Middle frontal gyrus (tissue), 1 donor: ENCODE results near the gene CEBPG.

ENCODE experiments used
- DNase-seq: peaks from one replicate; pipeline ENCODE4 v3.0.0-alpha.2; 2015; ENCODE audit warnings: low spot score; ENCODE audit errors: extremely low spot score

CEBPG gene

GRCh38 chr19:33418871-33419787, 45.6 kb downstream of the CEBPG start:
- DNase-seq, result no peak

GRCh38 chr19:33419788-33420130, 46.2 kb downstream of the CEBPG start:
- no peak for DNase-seq

DNA sequence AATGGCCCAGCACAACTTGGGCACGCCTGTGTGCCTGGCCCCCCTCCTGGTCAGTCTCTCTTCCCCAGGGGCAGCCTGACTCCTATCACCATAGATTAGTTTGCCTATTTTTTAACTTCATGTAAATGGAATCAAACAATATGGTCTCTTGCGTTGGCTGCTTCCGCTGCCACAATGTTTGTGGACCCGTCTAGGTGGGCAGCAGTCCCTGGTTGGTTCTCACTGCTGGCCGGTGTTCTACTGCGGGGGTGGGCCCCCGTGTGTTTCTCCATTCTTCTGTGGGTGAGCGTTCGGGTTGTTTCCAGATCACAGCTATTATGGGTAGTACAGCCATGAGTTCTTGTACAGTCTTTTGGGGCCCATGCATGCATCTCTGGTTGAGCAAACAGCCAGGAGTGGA, 47.3 kb downstream of the CEBPG start:
- no peak for DNase-seq

DNA sequence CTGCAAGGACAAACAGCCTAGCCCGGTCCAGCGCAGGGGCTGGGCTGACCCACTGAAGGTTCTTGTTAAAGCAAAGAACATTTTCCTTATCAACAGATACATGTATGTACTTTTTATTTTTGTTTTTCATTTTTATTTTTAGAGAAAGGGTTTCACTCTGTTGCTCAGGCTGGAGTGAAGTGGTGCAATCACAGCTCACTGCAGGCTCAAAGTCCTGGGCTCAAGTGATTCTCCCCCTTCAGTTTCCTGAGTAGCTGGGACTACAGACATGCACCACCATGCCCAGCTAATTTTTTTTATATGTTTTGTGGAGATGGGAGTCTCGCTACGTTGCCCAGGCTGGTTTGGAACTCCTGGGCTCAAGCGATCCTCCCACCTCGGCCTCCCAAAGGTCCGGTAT, 47.9 kb downstream of the CEBPG start:
- DNase-seq, result no peak

DNA sequence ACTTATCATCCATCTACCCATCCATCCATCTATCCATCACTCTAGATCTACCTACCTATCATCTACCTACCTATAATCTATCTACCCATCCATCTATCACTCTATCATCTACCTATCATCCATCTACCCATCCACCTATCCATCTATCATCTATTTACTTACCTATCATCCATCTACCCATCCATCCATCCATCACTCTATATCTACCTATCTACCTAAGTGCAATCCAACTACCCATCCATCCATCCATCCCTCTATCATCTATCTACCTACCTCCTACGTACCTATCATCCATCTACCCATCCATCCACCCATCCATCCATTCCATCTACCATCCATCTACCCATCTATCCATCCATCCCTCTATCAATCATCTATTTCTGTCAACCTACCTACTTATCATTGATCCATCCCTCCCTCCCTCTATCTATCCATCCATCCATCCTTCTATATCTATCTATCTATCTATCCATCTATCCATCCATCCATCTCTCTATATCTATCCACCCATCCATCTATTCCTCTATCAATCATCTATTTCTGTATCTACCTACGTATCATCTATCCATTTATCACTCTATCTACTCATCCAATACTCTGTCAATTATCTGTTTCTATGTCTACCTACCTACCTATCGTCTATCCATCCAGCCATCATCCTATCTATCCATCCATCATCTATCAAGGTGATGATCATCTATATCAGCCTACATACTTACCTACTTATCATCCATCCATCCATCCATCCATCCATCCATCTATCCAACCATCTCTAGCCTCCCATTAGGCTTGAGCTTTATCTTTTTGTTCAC, 49.1 kb downstream of the CEBPG start:
- DNase-seq, result no peak

- no peak for DNase-seq
These were observed 50.7 kb downstream of the CEBPG start for GRCh38 chr19:33424181-33424580.

- no peak for DNase-seq
These were observed 53.3 kb downstream of the CEBPG start for GRCh38 chr19:33426621-33427361.

DNA sequence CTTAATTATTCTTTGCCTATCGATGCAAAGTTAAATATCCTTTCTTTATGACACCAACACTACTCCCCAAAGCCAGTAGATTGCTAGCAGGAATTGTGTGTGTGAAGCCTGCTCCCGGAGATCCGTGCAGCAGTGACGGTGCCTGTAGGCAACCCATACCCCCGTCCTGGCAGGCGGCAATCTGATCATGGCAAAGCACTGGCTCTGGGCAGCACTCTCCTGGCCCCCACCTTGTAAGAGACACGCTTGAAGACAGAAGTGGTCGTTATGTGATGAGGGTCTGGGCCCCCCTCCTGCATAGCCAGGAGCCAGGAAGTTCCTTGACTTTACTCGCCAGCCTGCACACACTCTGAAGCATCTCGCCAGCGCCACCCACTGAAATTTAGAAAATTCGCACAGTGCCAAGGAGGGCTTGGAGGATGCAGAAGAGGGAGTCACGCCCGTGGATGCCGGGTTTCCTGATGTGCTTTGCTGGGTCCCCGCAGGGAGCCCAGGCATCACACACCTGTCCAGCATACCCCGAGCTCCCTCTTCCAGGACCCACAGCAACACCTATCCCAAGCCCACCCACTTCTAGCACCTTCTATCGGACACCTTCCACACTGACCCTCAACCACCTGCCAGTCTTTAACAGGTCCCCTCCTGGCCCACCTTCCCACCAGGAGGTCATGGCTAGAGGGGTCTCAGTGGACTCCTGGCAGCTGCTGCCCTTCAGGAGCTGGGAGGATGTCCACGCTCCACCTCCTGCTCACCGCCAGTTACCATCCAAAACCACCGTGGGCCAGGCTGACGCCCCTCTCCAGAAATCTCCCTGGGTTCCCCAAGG, 54.5 kb downstream of the CEBPG start:
- DNase-seq, result no peak

DNA sequence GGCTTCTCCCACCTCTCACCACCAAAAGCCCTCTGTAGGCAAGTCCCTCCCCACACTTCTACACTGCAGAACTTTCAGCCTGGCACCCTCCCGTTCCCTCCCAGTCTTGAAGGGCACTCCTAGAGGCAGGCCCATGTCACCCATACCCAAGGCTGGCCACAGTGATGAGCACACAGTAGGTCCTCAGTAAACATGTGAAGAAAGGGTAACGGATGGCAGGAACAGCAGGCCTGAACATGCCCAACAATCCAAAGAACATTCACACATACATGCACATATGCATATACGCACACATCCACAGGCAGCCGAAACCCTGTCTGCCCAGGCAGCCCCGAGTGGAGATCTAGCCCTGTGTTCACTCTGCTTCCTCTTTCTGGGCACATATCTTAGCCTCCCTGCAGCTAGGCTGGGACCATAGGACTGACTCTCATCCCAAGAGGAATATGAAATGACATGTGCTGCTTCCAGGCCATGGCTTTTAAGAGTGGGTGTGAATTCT, 55.2 kb downstream of the CEBPG start:
- DNase-seq, result no peak

GRCh38 chr19:33429891-33430673, 56.6 kb downstream of the CEBPG start:
- no peak for DNase-seq

DNA sequence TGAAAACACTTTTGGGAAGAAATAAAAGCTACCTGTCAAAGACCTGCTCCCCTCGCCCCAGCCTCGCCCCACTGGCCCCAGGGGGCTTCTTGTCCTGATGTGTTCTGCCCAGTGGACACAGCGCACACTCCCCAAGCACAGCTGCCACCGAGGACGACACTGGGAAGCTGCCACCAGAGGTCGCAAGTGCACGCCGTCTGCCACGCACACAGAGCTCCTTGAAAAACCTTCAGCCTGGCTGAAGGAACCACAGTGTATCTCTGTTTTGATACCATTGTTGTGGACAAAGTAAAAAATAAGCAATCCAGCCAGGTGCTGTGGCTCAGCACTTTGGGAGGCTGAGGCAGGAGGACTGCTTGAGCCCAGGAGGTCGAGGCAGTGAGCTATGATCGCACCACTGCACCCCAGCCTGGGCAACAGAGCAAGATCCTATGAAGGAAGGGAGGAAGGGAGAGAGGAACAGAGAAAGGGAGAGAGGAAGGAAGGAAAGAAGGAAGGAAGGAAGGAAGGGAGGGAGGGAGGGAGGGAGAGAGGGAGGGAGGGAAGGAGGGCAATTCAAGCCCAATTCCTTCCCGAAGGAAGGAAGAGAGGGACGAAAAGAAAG, 57.3 kb downstream of the CEBPG start:
- no peak for DNase-seq

DNA sequence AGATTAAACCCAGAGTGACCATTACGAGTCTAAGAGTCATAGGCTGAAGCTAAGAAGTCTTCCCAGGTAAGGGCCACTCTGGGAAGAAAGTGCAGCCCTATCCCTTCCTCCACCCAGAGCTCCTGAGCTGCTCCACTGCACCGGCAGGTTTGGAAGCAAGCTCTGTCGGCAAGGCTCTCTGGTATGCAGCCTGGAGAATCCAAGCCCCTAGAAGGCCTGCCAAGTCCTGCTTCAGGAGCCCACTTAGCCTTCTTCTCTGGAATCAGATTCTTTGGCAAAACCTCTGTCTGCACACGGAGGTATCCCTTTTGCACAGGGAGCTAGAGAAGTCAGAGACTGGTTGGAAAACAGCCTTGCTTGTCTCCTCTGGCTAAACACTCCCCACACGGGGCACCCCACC, 58.5 kb downstream of the CEBPG start:
- no peak for DNase-seq
